HUES6 (cell line): ENCODE results near the gene DAB2IP.

Experiments used
- H3K27ac ChIP-seq: 2 replicates; pipeline ENCODE4 v1.7.0; 2013; ENCODE audit warnings: low read depth, mild to moderate bottlenecking, low read length, inconsistent platforms
- H3K27me3 ChIP-seq: 2 replicates; pipeline ENCODE4 v1.6.1; 2013; ENCODE audit warnings: low read length; ENCODE audit not compliant: control insufficient read depth, insufficient read depth
- H3K36me3 ChIP-seq: 2 replicates; pipeline ENCODE4 v1.6.1; 2013; ENCODE audit warnings: low read length; ENCODE audit not compliant: control insufficient read depth, insufficient read depth
- H3K4me1 ChIP-seq: 2 replicates; pipeline ENCODE4 v1.6.1; 2013; ENCODE audit warnings: low read length; ENCODE audit not compliant: control insufficient read depth, insufficient read depth
- H3K4me3 ChIP-seq: 2 replicates; pipeline ENCODE4 v1.5.1; 2013; ENCODE audit warnings: low read depth, low read length
- H3K9ac ChIP-seq: one replicate; pipeline ENCODE4 v1.6.1; 2013; ENCODE audit warnings: mild to moderate bottlenecking, low read length
- H3K9me3 ChIP-seq: 2 replicates; pipeline ENCODE4 v1.6.1; 2013; ENCODE audit warnings: low read depth, low read length; ENCODE audit not compliant: control insufficient read depth, insufficient read depth

The DAB2IP gene

GRCh38 chr9:121717141-121717991, 65.9 kb downstream of the DAB2IP start:
- H3K27ac ChIP-seq: no peak overlapping the region
- no peaks in the 10 kb centered on the region for H3K27me3 ChIP-seq
- H3K36me3 ChIP-seq: peaks cover 4% of the 10 kb centered on the region; the same call in 1 of the 2 replicates
- H3K9me3 ChIP-seq: no peaks in the 10 kb centered on the region
- no peak overlapping the region for H3K9ac ChIP-seq
- peaks cover 44% of the 10 kb centered on the region for H3K4me1 ChIP-seq
- no peak overlapping the region for H3K4me3 ChIP-seq

GRCh38 chr9:121718084-121718483, 66.7 kb downstream of the DAB2IP start:
- H3K27me3 ChIP-seq: no peaks in the 10 kb centered on the region
- H3K4me1 ChIP-seq: peaks cover 48% of the 10 kb centered on the region
- H3K9ac ChIP-seq: no peak overlapping the region
- no peak overlapping the region for H3K4me3 ChIP-seq
- no peaks in the 10 kb centered on the region for H3K9me3 ChIP-seq
- peaks cover 4% of the 10 kb centered on the region; the same call in 1 of the 2 replicates for H3K36me3 ChIP-seq
- no peak overlapping the region for H3K27ac ChIP-seq

GRCh38 chr9:121718501-121718900, 67.1 kb downstream of the DAB2IP start:
- Histone ChIP-seq H3K9me3 (no peaks in the 10 kb centered on the region), H3K36me3 (peaks cover 4% of the 10 kb centered on the region; the same call in 1 of the 2 replicates), H3K4me1 (peaks cover 50% of the 10 kb centered on the region), H3K27me3 (no peaks in the 10 kb centered on the region), H3K4me3 (no peak overlapping the region), H3K27ac (no peak overlapping the region), H3K9ac (no peak overlapping the region)

GRCh38 chr9:121720311-121721057, 69.0 kb downstream of the DAB2IP start:
- Histone ChIP-seq H3K4me3 (no peak overlapping the region), H3K27me3 (no peaks in the 10 kb centered on the region), H3K27ac (no peak overlapping the region), H3K36me3 (no peaks in the 10 kb centered on the region), H3K9ac (no peak overlapping the region), H3K9me3 (no peaks in the 10 kb centered on the region), H3K4me1 (peaks cover 57% of the 10 kb centered on the region)

- H3K27me3 ChIP-seq: no peaks in the 10 kb centered on the region
- H3K9ac ChIP-seq: no peak overlapping the region
- no peak overlapping the region for H3K27ac ChIP-seq
- H3K4me3 ChIP-seq: no peak overlapping the region
- no peaks in the 10 kb centered on the region for H3K9me3 ChIP-seq
- peaks cover 60% of the 10 kb centered on the region for H3K4me1 ChIP-seq
- H3K36me3 ChIP-seq: no peaks in the 10 kb centered on the region
Observed at GRCh38 chr9:121721058-121721350, 69.6 kb downstream of the DAB2IP start.

- Histone ChIP-seq H3K9me3 (no peaks in the 10 kb centered on the region), H3K4me1 (peaks cover 61% of the 10 kb centered on the region), H3K4me3 (no peak overlapping the region), H3K9ac (no peak overlapping the region), H3K27ac (no peak overlapping the region), H3K27me3 (no peaks in the 10 kb centered on the region), H3K36me3 (no peaks in the 10 kb centered on the region)
Observed at GRCh38 chr9:121721770-121722169, 70.3 kb downstream of the DAB2IP start.

GRCh38 chr9:121725008-121725775, 73.8 kb downstream of the DAB2IP start:
- no peak overlapping the region for H3K4me3 ChIP-seq
- H3K27me3 ChIP-seq: no peaks in the 10 kb centered on the region
- H3K36me3 ChIP-seq: no peaks in the 10 kb centered on the region
- peaks cover 46% of the 10 kb centered on the region for H3K4me1 ChIP-seq
- H3K9me3 ChIP-seq: no peaks in the 10 kb centered on the region
- no peak overlapping the region for H3K27ac ChIP-seq
- H3K9ac ChIP-seq: no peak overlapping the region

- Histone ChIP-seq H3K27me3 (no peaks in the 10 kb centered on the region), H3K4me1 (peaks cover 27% of the 10 kb centered on the region; the same call in 1 of the 2 replicates), H3K36me3 (no peaks in the 10 kb centered on the region), H3K9ac (no peak overlapping the region), H3K27ac (no peak overlapping the region), H3K4me3 (no peak overlapping the region), H3K9me3 (no peaks in the 10 kb centered on the region)
Observed at GRCh38 chr9:121727295-121728020, 76.0 kb downstream of the DAB2IP start.

- Histone ChIP-seq H3K27ac (no peak overlapping the region), H3K9ac (no peak overlapping the region), H3K27me3 (no peaks in the 10 kb centered on the region), H3K4me1 (peaks cover 35% of the 10 kb centered on the region), H3K9me3 (no peaks in the 10 kb centered on the region), H3K36me3 (no peaks in the 10 kb centered on the region), H3K4me3 (no peak overlapping the region)
Observed at GRCh38 chr9:121728916-121729315, 77.5 kb downstream of the DAB2IP start.

- Histone ChIP-seq H3K9me3 (no peaks in the 10 kb centered on the region), H3K4me3 (no peak overlapping the region), H3K27ac (no peak overlapping the region), H3K9ac (no peak overlapping the region), H3K27me3 (no peaks in the 10 kb centered on the region), H3K4me1 (peaks cover 41% of the 10 kb centered on the region), H3K36me3 (no peaks in the 10 kb centered on the region)
Observed at GRCh38 chr9:121729769-121730562, 78.5 kb downstream of the DAB2IP start.
